LNCAP (cell line): ENCODE measurements around the gene SCN1B.

ENCODE experiments used
- TF ChIP-seq, protein P1 (sequence below): fragments of 450-650 bp; IDR thresholded peaks from 2 replicates; pipeline ENCODE4 v1.5.1; 2017; ENCODE audit warnings: mild to moderate bottlenecking

The SCN1B gene

DNA sequence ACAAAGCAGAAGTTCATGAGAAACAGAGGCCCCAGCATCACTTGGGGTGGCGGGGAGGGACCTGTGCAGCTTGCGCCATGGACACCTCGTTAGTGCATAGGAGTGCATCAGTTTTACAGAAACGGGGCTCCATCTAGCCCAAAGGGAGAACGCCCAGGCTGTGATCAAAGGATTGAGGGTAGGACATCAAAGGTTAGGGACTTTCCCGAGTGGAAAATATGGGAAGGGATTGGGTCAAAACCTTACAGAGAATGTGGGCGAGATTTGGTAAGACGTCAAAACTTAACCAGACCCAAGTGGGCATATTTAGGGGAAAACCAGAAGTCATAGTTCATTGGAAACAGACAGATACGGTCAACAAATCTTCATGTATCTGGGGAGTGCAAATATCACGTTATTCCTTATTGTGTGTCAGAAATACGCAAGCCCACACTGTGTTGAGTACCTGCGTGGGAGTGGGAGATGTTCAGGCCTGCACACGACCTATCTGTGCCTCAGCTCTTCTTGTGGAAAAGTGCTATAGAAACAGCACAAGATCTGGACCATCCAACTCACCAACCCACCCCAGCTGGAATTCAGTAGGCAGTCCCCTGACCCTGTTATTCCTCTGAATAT lies 39.6 kb upstream of the SCN1B start:
- TF ChIP-seq, protein P1, sequence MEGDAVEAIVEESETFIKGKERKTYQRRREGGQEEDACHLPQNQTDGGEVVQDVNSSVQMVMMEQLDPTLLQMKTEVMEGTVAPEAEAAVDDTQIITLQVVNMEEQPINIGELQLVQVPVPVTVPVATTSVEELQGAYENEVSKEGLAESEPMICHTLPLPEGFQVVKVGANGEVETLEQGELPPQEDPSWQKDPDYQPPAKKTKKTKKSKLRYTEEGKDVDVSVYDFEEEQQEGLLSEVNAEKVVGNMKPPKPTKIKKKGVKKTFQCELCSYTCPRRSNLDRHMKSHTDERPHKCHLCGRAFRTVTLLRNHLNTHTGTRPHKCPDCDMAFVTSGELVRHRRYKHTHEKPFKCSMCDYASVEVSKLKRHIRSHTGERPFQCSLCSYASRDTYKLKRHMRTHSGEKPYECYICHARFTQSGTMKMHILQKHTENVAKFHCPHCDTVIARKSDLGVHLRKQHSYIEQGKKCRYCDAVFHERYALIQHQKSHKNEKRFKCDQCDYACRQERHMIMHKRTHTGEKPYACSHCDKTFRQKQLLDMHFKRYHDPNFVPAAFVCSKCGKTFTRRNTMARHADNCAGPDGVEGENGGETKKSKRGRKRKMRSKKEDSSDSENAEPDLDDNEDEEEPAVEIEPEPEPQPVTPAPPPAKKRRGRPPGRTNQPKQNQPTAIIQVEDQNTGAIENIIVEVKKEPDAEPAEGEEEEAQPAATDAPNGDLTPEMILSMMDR = no peak

DNA sequence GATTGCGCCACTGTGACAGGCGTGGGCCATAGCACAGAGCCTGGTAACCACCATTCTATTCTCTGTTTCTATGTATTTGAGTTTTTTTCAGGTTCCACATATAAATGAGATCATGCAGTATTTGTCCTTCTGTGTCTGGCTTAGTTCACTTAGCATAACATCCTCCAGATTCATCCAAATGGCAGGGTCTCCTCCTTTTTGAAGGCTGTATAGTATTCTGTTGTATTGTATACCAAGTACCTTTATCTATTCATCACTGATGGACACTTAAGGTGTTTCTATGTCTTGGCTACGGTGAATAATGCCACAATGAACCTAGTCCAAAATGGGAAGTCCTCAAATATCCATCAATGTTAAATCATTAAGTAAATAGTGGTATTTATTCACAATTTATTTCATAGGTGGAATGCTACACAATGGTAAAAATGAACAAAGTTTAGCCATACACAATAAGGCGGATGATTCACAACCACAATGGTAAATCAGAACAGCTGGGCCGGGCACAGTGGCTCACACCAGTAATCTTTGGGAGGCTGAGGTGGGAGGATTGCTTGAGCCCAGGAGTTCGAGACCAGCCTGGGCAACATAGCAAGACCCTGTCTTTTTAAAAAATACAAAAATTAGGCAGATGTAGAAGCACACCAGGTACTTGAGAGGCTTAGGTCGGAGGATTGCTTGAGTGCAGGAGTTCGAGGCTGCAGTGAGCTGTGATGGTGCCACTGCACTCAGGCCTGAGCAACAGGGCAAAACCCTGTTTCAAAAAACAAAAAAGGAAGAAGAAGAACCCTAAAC lies 38.5 kb upstream of the SCN1B start:
- TF ChIP-seq, protein P1 = no peak

DNA sequence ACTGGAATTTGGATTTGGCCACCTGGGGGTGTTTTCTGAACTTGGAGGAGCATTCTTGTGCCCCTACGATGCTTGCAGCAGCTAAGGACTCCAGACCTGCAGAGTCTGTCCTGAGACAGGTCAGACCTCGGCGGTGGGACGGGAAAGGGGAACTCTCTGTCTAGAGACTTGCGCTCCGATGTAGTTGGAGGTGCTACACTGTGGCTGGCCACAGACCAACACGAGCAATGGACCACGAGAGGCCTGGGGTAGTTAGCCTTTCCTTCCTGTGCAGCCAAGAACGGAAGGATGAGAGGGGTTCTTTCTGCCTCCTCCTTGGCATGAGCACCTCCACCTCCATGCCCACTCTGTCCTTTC lies 36.0 kb upstream of the SCN1B start:
- TF ChIP-seq, protein P1 = no peak

DNA sequence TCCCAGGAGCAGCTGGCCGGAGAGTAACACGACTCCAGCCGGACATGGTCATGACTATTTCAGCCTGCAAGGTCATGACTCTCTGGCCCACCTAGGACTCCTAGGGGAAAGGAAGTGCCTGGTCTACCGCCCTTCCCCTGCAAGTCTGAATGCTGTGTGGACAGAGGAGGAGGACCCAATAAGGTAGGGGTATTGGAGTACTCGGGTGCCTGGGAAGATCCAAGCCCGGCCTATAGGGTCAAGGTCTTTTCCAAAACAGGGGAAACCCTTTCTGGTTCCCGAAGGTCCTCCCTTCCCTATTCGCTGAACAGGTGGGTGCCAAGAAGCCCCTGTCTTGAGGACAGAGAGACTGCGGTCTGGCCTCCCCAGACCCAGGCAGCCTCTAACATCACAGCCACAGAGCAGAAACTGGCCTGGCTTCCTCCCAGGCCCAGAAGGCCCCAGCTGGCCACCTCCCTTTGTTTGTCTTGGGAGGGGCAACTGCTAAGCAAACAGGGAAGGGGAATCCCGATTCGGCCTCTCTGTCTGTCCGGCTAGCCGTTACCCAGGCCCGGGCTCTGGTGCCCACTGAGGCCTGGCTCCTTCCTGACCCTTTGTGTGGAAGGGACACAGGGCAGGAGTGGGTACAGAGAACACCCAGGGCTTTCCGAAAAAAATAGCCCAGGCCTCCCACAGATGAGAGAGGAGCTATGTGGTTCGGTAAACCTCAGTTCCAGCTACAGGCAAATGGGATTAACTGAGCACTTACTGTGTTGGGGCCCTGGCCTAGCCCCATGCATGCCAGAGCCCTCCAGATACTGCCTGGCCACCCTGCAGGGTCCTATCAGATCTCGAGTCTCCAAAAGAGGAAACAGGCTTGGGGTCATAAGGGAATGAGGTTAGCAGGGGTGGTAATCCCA lies 35.4 kb upstream of the SCN1B start:
- TF ChIP-seq, protein P1 = no peak

DNA sequence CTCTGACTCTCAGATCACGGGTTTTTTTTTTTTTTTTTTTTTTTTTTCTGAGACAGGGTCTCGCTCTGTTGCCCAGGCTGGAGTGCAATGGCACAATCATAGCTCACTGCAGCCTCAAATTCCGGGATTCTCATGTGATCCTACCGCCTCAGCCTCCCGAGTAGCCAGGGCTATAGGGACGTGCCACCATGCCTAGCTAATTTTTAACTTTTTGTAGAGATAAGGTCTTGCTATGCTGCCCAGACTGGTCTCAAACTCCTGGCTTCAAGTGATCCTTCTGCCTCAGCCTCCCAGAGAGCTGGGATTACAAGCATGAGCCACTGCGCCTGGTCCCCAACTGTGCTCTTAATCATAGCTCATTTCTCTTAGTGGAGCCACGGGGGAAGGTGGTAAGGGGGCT lies 34.7 kb upstream of the SCN1B start:
- TF ChIP-seq, protein P1 = no peak

DNA sequence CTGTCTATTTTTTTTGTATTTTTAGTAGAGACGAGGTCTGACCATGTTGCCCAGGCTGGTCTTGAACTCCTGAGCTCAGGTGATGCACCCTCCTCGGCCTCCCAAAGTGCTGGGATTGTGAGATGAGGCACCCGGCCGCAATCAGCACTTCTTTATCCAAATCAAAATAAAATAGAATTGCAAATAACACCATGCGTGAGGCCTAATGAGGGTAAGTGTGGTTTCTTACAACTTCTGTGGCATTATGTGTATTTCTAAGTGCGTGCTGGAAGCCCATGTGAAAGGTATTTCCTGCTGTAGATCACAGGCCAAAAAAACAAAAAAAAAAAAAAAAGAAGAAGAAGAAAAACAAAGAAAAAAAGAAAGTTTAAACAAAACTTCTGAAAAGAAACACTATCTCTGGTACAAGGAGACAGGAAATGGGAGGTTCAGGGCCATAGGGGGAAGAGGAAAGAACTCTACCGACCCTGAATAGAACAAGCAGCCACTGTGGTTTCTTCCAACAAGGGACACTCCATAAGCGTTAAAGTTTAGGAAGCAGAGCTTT lies 33.1 kb upstream of the SCN1B start:
- TF ChIP-seq, protein P1 = no peak

DNA sequence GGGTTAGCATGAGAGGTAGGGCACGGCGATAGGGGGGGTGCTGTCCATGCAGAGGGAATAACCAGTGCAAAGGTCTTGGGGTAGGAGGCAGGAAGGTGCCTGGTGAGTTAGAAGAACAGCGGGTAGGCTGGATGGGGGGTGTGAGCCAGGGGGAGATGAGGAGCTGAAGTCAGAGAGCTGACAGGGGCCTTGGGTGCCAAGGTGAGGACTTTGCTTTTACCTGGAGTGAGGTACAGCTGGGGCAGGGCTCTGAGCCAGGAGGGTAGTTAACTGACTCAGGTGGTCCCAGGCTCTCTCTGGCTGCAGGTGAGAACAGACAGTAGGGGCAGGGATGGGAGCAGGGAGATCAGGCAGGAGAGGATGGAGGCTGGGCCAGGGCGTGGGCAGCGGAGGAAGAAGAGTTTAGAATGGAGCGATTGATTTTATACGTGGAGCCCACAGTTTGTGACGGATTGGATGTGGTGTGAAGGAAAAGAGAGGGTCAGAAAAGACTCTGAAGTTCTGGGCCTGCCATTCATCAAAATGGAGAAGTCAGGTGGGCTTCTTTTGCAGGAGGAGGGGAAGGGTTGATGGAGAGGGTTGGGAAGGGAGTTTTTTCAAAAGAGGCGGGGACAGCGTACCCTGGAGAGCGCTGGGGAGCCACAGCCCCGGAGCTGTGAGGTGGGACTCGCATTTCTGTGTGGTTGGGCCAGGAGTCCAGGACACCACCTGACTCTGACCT lies 31.3 kb upstream of the SCN1B start:
- TF ChIP-seq, protein P1 = no peak
